PFSK-1 (cell line): ENCODE data around the gene CROCC2.

Source experiments
- FOXP2 ChIP-seq: optimal IDR thresholded peaks from 2 replicates; pipeline ENCODE3; 2011; ENCODE audit warnings: borderline replicate concordance, control low read depth, inconsistent platforms; ENCODE audit not compliant: insufficient read depth; ENCODE audit errors: extremely low read length, extremely low read depth
- POLR2AphosphoS5 ChIP-seq: IDR thresholded peaks from 2 replicates; pipeline ENCODE4 v1.6.1; 2012; ENCODE audit warnings: low read depth, mild to moderate bottlenecking, control low read depth, low read length, moderate library complexity
- SIN3A ChIP-seq: IDR thresholded peaks from 2 replicates; pipeline ENCODE4 v1.6.1; 2012; ENCODE audit warnings: mild to moderate bottlenecking, low read length, moderate library complexity, borderline replicate concordance; ENCODE audit not compliant: insufficient read depth
- TAF1 ChIP-seq: IDR thresholded peaks from 2 replicates; pipeline ENCODE4 v1.6.1; 2012; ENCODE audit warnings: low read length, control low read depth, borderline replicate concordance; ENCODE audit not compliant: insufficient read depth
- TF ChIP-seq, protein P1 (sequence below), 2 experiments: IDR thresholded peaks; 2 replicates each; pipeline versions ENCODE4 v1.6.1 to v1.8.0; 2011 to 2012; ENCODE audit warnings: low read depth in 2 of 2, low read length in 2 of 2, control low read depth in 1 of 2, inconsistent platforms in 1 of 2, mild to moderate bottlenecking in 1 of 2, moderate library complexity in 1 of 2; ENCODE audit not compliant: insufficient read depth in 1 of 2

DNA sequence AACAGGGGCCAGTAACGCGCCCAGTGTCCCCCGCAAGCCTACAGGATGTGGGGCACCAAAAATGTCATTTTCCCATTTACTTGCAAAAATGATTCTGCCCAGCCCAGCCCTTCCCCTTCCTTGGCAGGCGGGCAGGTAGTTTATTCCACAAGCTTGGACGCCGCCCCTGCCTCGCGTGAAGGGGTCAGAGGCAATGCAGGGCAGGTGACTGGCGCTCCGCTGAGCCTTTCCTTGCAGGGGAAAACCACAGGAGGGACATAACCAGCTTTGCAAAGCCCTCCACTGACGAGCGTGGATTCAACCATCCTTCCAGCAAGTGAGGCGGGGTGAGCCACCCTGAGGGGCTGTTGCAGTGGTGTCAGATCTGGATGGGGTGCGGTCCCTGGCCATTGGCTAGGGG lies 15.4 kb upstream of the CROCC2 start:
- no peak for TF ChIP-seq TAF1
- TF ChIP-seq POLR2AphosphoS5, result no peak
- TF ChIP-seq, protein P1, sequence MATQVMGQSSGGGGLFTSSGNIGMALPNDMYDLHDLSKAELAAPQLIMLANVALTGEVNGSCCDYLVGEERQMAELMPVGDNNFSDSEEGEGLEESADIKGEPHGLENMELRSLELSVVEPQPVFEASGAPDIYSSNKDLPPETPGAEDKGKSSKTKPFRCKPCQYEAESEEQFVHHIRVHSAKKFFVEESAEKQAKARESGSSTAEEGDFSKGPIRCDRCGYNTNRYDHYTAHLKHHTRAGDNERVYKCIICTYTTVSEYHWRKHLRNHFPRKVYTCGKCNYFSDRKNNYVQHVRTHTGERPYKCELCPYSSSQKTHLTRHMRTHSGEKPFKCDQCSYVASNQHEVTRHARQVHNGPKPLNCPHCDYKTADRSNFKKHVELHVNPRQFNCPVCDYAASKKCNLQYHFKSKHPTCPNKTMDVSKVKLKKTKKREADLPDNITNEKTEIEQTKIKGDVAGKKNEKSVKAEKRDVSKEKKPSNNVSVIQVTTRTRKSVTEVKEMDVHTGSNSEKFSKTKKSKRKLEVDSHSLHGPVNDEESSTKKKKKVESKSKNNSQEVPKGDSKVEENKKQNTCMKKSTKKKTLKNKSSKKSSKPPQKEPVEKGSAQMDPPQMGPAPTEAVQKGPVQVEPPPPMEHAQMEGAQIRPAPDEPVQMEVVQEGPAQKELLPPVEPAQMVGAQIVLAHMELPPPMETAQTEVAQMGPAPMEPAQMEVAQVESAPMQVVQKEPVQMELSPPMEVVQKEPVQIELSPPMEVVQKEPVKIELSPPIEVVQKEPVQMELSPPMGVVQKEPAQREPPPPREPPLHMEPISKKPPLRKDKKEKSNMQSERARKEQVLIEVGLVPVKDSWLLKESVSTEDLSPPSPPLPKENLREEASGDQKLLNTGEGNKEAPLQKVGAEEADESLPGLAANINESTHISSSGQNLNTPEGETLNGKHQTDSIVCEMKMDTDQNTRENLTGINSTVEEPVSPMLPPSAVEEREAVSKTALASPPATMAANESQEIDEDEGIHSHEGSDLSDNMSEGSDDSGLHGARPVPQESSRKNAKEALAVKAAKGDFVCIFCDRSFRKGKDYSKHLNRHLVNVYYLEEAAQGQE (IDR thresholded peaks at IDR 0.05; ENCODE audit: insufficient read depth in 1 of 2, low read depth in 2 of 2, low read length in 2 of 2), result no peak
- TF ChIP-seq SIN3A, result no peak
- TF ChIP-seq FOXP2, result no peak
